Heart left ventricle (tissue), 13 donors: ENCODE data around the gene TPST2.

ENCODE experiments used
- CTCF ChIP-seq, 12 donors: fragments of 200-600 bp; sonication (generic) in 4 of 12; IDR thresholded peaks; one replicate each; pipeline versions ENCODE4 v1.5.0 to v1.8.0; 2018 to 2022; ENCODE audit warnings: antibody characterized with exemption in 12 of 12, mild to moderate bottlenecking in 5 of 12
- POLR2A ChIP-seq, 2 donors: fragments of 450-650 bp; IDR thresholded peaks; one replicate each; pipeline ENCODE4 v1.6.1; 2017; ENCODE audit warnings: antibody characterized with exemption in 2 of 2, mild to moderate bottlenecking in 2 of 2, moderate library complexity in 2 of 2
- donor health status: ischemic (EF 13 %, LVEDD 7.1; RV severe dilation, severe dysfunction).
- donor health status: DM: no; HTN: yes; CAD: no.
- donor health status: DM: no; HTN: no; CAD: no.
- donor health status: ischemic (EF 25% LVEDD 6.9; RV normal size, moderate dysfunction).
- donor health status: ischemic (EF 25% LVEDD 5.7; RV mildly dilated, moderate dysfunction).
- donor health status: ischemic (EF 35%, LVEDD 5.7; RV mildly dilated, moderate dysfunction).
- donor health status: nonischemic (EF 11% LVEDD 7.7; RV severe dilation, severe dysfunction).
- donor health status: DM: yes; HTN: yes; CAD: no.
- donor health status: PGD.
- donor health status: ischemic (EF 29% LVEDD 5.4; RV normal size, mild dysfunction).
- donor health status: nonischemic (EF 23%, LVEDD 6.1; RV moderate dilation, normal function).

GRCh38 chr22:26604368-26604767 is 14.4 kb upstream of the TPST2 start:
- TF ChIP-seq CTCF (IDR thresholded peaks at IDR 0.05) (no peak), POLR2A (IDR thresholded peaks at IDR 0.05) (no peak)
